IPS-18c (cell line): ENCODE data around the gene USP36.
A peak's percentile ranks its signal among the peaks of the same experiment; 100 is the strongest.

ENCODE experiments used
- H3K4me3 ChIP-seq: 2 replicates; pipeline ENCODE4 v1.7.0; 2013; ENCODE audit warnings: low read depth, mild to moderate bottlenecking, low read length, moderate library complexity; ENCODE audit not compliant: insufficient read depth
- H3K9me3 ChIP-seq: one replicate; pipeline ENCODE4 v1.6.1; 2013; ENCODE audit warnings: mild to moderate bottlenecking, low read length, moderate library complexity; ENCODE audit not compliant: control insufficient read depth, insufficient read depth

Gene USP36

GRCh38 chr17:78852709-78853121 lies 12.1 kb upstream of the USP36 start:
- Histone ChIP-seq H3K4me3 (no peak overlapping the region), H3K9me3 (no peaks in the 10 kb centered on the region)

DNA sequence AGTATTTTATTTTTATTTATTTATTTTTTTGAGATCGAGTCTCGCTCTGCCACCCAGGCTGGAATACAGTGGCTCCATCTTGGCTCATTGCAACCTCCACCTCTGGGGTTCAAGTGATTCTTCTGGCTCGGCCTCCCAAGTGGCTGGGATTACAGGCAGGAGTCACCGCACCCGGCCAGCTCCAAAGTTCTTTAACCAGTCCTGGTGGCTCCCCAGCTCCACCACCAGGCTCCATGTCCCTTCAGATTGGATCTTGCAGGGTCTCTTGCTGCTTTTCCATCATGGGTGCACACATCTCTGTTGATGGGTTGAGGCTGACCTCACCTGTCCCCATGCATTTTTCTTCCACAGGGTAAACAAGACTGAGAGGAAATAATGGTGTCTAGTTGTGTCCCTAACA lies 8.4 kb upstream of the USP36 start:
- H3K4me3 ChIP-seq: no peak overlapping the region
- no peaks in the 10 kb centered on the region for H3K9me3 ChIP-seq

DNA sequence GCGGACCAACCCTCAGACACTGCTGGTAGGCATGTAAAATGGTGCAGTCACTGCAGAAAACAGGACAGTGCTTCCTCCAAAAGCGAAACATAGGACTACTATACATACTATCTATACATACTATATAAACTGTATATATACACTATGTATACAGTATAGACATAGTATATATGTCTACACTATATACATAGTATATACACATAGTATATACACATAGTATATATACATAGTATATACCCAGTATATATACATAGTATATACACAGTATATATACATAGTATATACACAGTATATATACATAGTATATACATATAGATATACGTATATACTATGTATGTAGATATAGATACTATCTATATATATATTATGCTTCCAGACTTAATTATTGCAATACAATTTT lies 6.4 kb upstream of the USP36 start:
- H3K9me3 ChIP-seq: no peaks in the 10 kb centered on the region
- no peak overlapping the region for H3K4me3 ChIP-seq

DNA sequence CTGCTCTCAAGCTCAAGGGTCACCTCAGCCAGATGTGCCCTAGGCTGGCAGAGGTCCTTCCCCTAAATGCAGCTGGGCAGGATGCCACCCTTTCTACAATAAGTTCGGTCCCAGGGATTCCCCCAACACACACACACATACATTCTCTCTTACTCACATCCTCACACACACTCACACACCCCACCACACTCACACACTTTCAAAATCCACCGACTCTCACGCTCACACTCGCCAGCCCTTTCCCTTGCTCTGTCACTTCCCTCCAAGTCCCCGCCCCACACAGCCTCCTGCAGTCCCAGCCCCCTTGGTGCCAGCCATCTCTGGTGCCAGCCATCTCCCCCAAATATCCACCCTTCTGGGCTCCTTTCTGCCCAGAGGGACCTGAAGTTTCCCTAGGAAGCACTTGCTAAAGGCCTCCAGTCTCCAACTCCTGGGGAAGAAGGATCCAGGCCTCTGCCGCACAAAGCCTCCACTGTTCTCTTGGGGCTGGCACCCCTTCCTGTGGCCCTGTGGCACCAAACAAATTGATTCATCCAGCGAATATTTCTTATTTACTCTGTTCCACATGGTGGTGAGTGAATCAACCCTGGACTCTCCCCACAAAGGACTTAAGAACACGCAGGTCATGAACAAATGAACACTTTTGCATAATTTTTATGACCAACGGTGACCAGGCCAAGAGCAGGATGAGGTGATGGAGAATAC lies 3.8 kb upstream of the USP36 start:
- H3K9me3 ChIP-seq: no peaks in the 10 kb centered on the region

DNA sequence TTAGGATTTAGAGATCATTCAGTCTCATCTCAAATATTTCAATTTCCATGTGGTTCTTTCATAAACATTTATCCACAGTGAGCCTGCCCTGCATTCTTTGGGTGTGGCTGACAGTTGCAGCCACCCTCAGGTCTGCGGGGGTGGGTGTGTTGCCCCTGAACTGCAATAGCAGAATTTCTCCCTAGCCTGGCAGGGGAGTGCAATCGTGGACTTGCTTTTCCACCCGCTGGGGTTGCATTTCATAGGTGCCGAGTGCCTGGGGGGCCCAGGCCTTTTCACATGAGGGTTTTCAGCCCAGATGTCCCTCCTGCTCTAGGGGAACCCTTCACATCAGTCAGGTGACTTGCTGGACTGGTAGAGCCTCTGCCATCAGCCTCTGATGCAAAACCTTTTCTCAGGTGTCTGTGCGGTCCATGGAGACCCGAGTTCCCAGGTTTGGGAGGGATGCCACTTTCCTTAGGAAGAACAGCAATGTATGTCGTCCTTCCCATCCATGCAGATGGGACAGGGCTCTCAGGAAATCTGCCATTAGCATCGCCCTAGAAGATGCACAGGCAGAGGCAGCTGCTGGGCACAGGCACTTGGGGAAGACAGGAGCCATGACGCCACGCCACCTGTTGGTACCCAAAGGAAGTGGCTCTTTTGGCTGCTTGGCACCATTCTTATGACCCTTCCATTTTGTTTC lies 2.4 kb upstream of the USP36 start:
- peaks cover 2% of the 10 kb centered on the region for H3K9me3 ChIP-seq

More for the DNA sequence above, 3.8 kb upstream of the USP36 start:
- no peak overlapping the region for H3K4me3 ChIP-seq

DNA sequence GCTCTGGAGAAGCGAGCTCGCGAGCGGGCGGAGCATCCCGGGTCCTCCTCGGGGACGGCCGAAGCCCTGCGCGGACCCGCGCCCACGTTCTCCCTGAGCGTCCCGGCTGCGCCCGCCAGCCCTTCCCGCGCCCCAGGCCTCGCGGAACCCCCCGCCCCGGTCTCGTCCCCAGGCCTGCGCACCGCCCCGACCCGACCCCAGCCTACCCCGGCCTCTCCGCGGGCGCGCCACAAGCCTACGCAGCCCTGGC lies 159 bp downstream of the USP36 start:
- Histone ChIP-seq H3K9me3 (peaks cover 2% of the 10 kb centered on the region), H3K4me3 (peak overlapping the region; percentile 88)

More for the DNA sequence above, 2.4 kb upstream of the USP36 start:
- H3K4me3 ChIP-seq: no peak overlapping the region; the same call in 1 of the 2 replicates

DNA sequence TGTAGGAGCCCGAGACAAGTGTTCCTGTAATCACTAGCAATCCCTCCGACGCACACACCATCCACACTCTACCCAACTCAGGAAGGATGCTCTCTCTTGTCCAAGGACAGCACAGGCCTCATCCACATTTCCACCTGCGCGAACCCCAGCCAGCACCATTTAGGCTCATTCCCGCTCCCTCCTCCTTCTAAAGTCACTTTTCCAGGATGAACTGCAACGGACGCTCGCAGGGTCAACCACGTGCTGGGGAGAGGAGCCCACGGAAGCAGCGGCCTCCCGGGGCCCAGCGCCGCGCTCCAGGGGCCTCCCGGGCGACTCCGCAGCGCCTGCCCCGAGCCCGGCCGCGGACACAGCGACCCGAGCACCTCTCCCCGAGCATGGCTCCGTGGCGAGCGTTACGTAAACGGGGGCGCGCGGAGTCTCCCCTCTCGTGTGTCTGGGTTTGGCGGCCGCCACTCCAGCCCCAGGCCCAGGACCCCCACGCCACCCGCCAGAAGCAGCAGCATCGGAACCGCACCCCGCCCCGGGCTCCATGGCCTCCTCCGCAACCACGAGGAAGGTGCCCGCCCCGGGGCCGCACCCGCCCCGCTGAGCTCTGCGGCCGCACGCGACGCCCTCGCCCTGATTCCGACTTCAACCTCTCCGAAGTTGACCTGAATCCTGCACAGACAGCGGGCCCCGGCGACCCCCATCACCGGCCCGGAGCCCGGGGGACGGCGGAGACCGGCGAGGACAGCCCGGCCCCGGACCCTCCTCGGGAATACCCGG lies 668 bp downstream of the USP36 start:
- Histone ChIP-seq H3K4me3 (peak overlapping the region; percentile 88), H3K9me3 (peaks cover 2% of the 10 kb centered on the region)

GRCh38 chr17:78839235-78839761 lies 1.3 kb downstream of the USP36 start:
- Histone ChIP-seq H3K4me3 (peak overlapping the region; percentile 88), H3K9me3 (peaks cover 2% of the 10 kb centered on the region)

GRCh38 chr17:78838574-78839005 lies 2.0 kb downstream of the USP36 start:
- Histone ChIP-seq H3K9me3 (peaks cover 2% of the 10 kb centered on the region), H3K4me3 (no peak overlapping the region)

- Histone ChIP-seq H3K9me3 (peaks cover 2% of the 10 kb centered on the region), H3K4me3 (no peak overlapping the region)
Measured at GRCh38 chr17:78836420-78837021, 4.1 kb downstream of the USP36 start.

DNA sequence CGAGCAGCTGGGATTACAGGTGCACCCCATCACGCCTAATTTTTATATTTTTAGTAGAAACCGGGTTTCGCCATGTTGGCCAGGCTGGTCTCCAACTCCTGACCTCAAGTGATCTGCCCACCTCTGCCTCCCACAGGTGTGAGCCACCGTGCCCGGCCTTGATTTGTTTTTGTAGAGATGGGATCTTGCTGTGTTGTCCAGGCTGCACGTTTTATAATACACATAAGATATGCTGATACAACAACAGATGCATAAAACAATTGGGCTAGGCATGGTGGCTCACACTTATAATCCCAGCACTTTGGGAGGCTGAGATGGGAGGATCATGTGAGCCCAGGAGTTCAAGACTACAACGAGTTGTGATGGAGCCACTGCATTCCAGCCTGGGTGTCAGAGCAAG lies 6.0 kb downstream of the USP36 start:
- Histone ChIP-seq H3K9me3 (peaks cover 2% of the 10 kb centered on the region), H3K4me3 (no peak overlapping the region)

DNA sequence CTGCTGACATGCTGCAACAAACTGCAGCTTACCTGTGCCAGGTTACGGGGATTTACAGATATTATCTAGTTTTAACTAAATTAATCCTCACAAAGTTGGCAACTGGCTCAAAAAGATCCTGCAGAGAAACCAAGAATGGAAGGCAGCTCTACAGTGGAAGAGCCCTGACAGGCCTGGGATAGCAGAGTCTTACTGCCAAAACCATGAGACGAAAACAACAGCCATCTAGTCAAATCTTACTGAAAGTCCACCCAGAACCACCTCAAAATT lies 8.1 kb downstream of the USP36 start:
- no peak overlapping the region for H3K4me3 ChIP-seq
- no peaks in the 10 kb centered on the region for H3K9me3 ChIP-seq

- H3K4me3 ChIP-seq: no peak overlapping the region
- no peaks in the 10 kb centered on the region for H3K9me3 ChIP-seq
Measured at GRCh38 chr17:78831688-78832540, 8.7 kb downstream of the USP36 start.

GRCh38 chr17:78829477-78829876 lies 11.1 kb downstream of the USP36 start:
- H3K4me3 ChIP-seq: no peak overlapping the region
- no peaks in the 10 kb centered on the region for H3K9me3 ChIP-seq

- no peaks in the 10 kb centered on the region for H3K9me3 ChIP-seq
- no peak overlapping the region for H3K4me3 ChIP-seq
Measured at GRCh38 chr17:78828470-78829185, 12.0 kb downstream of the USP36 start.

DNA sequence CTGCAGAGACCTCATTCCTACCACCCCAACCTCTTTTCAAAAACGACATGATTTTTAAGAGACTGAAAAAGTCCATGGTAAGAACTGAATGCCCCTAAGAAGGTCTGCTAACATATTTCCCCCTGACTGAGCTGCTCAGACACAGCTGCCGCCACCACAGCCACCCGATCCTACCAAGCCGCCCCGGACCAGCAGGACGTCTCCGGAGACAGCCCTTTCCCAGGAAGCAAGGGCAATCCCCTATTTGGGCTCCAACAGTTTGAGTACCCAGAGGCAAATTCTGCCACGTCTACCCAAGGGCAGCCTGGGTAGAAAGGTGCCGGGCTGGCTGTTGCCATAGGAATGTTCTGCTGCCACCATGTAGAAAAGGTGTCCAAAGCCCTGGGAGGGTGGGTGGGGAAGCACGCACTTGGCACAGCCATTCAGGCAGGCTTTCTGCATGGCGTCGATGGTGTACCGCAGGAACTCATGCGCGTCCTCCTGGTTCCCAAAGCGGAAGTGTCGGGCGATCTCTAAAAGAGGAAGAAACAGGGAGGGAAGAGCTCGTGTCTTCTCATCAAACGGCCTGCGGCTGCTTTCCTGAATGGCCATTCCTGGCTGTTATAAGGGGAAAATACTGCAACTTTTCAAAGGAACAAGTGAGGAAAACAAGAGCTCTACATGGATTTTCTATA lies 13.6 kb downstream of the USP36 start:
- no peaks in the 10 kb centered on the region for H3K9me3 ChIP-seq
- H3K4me3 ChIP-seq: no peak overlapping the region
